GM23338 (cell line): ENCODE data around the gene HDHD3. TPM values are rescaled to one million over a fixed set of nuclear protein-coding genes. Genes with fewer than 3 reads are reported as not detected.

Source experiments
- ATAC-seq: fragments of 200-7000 bp; cut with Tn5 transposase; 3 replicates; pipeline ENCODE4 v1.9.1; 2020
- DNase-seq: peaks from one replicate; pipeline ENCODE4 v3.0.0-alpha.2; 2015; ENCODE audit warnings: low spot score
- H2AFZ ChIP-seq: fragments of 200-600 bp; sonication (generic); 2 replicates; pipeline ENCODE4 v1.8.0; 2016; ENCODE audit warnings: antibody characterized with exemption, mild to moderate bottlenecking, moderate library complexity
- H3F3A ChIP-seq: fragments of 200-600 bp; sonication (generic); replicated peaks from 2 replicates; pipeline ENCODE4 v1.8.0; 2017; ENCODE audit warnings: antibody characterized with exemption, mixed run types, low read depth
- H3K27ac ChIP-seq: fragments of 200-600 bp; sonication (generic); 2 replicates; pipeline ENCODE4 v1.6.1; 2016; ENCODE audit warnings: low read depth
- H3K27me3 ChIP-seq: fragments of 200-600 bp; sonication (generic); 2 replicates; pipeline ENCODE4 v1.8.0; 2016; ENCODE audit warnings: mild to moderate bottlenecking, mixed run types, moderate library complexity; ENCODE audit not compliant: insufficient read depth
- H3K36me3 ChIP-seq: fragments of 200-600 bp; sonication (generic); 2 replicates; pipeline ENCODE4 v1.8.0; 2016; ENCODE audit warnings: mild to moderate bottlenecking; ENCODE audit not compliant: insufficient read depth
- H3K4me1 ChIP-seq: fragments of 200-600 bp; sonication (generic); 2 replicates; pipeline ENCODE4 v1.8.0; 2016; ENCODE audit warnings: mild to moderate bottlenecking, moderate library complexity; ENCODE audit not compliant: insufficient read depth
- H3K4me2 ChIP-seq: fragments of 200-600 bp; sonication (generic); 2 replicates; pipeline ENCODE4 v1.7.1; 2017; ENCODE audit warnings: mixed run types
- H3K4me3 ChIP-seq: fragments of 200-600 bp; sonication (generic); 2 replicates; pipeline ENCODE4 v1.6.1; 2016; ENCODE audit warnings: mixed run types
- H3K79me2 ChIP-seq: fragments of 200-600 bp; sonication (generic); replicated peaks from 2 replicates; pipeline ENCODE4 v1.8.0; 2017; ENCODE audit warnings: mild to moderate bottlenecking; ENCODE audit not compliant: insufficient read depth
- H3K9me2 ChIP-seq: fragments of 200-600 bp; sonication (generic); 2 replicates; pipeline ENCODE4 v1.8.0; 2017; ENCODE audit not compliant: insufficient read depth
- H4K20me1 ChIP-seq: fragments of 200-600 bp; sonication (generic); replicated peaks from 2 replicates; pipeline ENCODE4 v1.8.0; 2017; ENCODE audit warnings: mild to moderate bottlenecking; ENCODE audit not compliant: insufficient read depth
- H3K27ac Mint-ChIP-seq: 2 replicates; pipeline ENCODE4 v1.8.0; 2020; ENCODE audit warnings: inconsistent platforms, mild to moderate bottlenecking, moderate library complexity, mixed read lengths
- H3K27me3 Mint-ChIP-seq: 3 replicates; pipeline ENCODE4 v1.8.0; 2022; ENCODE audit warnings: low read depth, mild to moderate bottlenecking, moderate library complexity, mixed read lengths, inconsistent platforms; ENCODE audit not compliant: insufficient read depth, poor library complexity
- H3K36me3 Mint-ChIP-seq: 3 replicates; pipeline ENCODE4 v1.8.0; 2021; ENCODE audit warnings: low read depth, mild to moderate bottlenecking, inconsistent platforms, moderate library complexity, mixed read lengths
- H3K4me1 Mint-ChIP-seq: 3 replicates; pipeline ENCODE4 v1.8.0; 2020; ENCODE audit warnings: mild to moderate bottlenecking, inconsistent platforms, mixed read lengths
- H3K4me3 Mint-ChIP-seq: 3 replicates; pipeline ENCODE4 v1.8.0; 2021; ENCODE audit warnings: moderate library complexity, mild to moderate bottlenecking, inconsistent platforms, mixed read lengths
- H3K9me3 Mint-ChIP-seq: 3 replicates; pipeline ENCODE4 v1.8.0; 2020; ENCODE audit warnings: moderate library complexity, mild to moderate bottlenecking, inconsistent platforms, mixed read lengths
- CTCF ChIP-seq, 2 experiments: fragments of 200-600 bp in 1 of 2; sonication (generic) in 1 of 2; conservative IDR thresholded peaks; 2 replicates each; pipeline versions ENCODE4 v1.5.1 to v1.6.1; 2016 to 2017; ENCODE audit warnings: antibody characterized with exemption in 2 of 2, low read depth in 2 of 2, mild to moderate bottlenecking in 2 of 2, moderate library complexity in 1 of 2
- ETS1 ChIP-seq: IDR thresholded peaks from 2 replicates; pipeline ENCODE4 v1.6.1; 2016; ENCODE audit warnings: antibody characterized with exemption
- EZH2 ChIP-seq: fragments of 200-600 bp; sonication (generic); IDR thresholded peaks from one replicate; pipeline ENCODE4 v1.8.0; 2017; ENCODE audit warnings: antibody characterized with exemption, mild to moderate bottlenecking, low read depth; ENCODE audit not compliant: unreplicated experiment
- EZH2phosphoT487 ChIP-seq: fragments of 200-600 bp; sonication (generic); IDR thresholded peaks from one replicate; pipeline ENCODE4 v1.8.1; 2018; ENCODE audit warnings: antibody characterized with exemption; ENCODE audit not compliant: unreplicated experiment
- JUNB ChIP-seq: IDR thresholded peaks from one replicate; pipeline ENCODE4 v1.6.1; 2016; ENCODE audit warnings: antibody characterized with exemption; ENCODE audit not compliant: unreplicated experiment
- NANOG ChIP-seq: IDR thresholded peaks from 2 replicates; pipeline ENCODE4 v1.6.1; 2016; ENCODE audit warnings: antibody characterized with exemption, borderline replicate concordance
- POLR2AphosphoS5 ChIP-seq: IDR thresholded peaks from 2 replicates; pipeline ENCODE4 v1.6.1; 2016; ENCODE audit warnings: antibody characterized with exemption, low read depth
- STAT1 ChIP-seq: IDR thresholded peaks from one replicate; pipeline ENCODE4 v1.6.1; 2016; ENCODE audit warnings: antibody characterized with exemption; ENCODE audit not compliant: unreplicated experiment
- ZNF114 ChIP-seq: fragments of 250-450 bp; sonication (Bioruptor Pico); IDR thresholded peaks from 2 replicates; pipeline ENCODE4 v1.5.0; 2020; ENCODE audit warnings: mild to moderate bottlenecking, moderate library complexity
- ZNF331 ChIP-seq: fragments of 250-450 bp; sonication (Bioruptor Pico); IDR thresholded peaks from 2 replicates; pipeline ENCODE4 v1.5.0; 2020; ENCODE audit warnings: low read depth, mild to moderate bottlenecking, moderate library complexity
- ZNF462 ChIP-seq: fragments of 250-450 bp; sonication (Bioruptor Pico); IDR thresholded peaks from 2 replicates; pipeline ENCODE4 v1.5.0; 2020; ENCODE audit warnings: mild to moderate bottlenecking, moderate library complexity
- polyA plus RNA-seq: library from polyadenylated mRNA; unstranded; fragments of >200 nt; fragmentation: Nextera tagmentation; extraction: Ambion mirVana; gene quantifications from 2 replicates; pipeline ENCODE4 v1.2.1, GENCODE V29; 2016
- total RNA-seq: library from RNA; depleted of rRNA; stranded (reverse); fragments of >200 nt; shearing (Covaris generic); gene quantifications from 2 replicates; pipeline ENCODE4 v1.2.3, GENCODE V29; 2014

Gene HDHD3
- total and polyA plus RNA-seq, 2 experiments from 2014 or later, result 9.5 to 17.7 TPM

- peaks cover 9% of the 10 kb centered on the region for H3K4me1 Mint-ChIP-seq
- Histone ChIP-seq H4K20me1 (no peaks in the 10 kb centered on the region), H3K4me1 (peaks cover 7% of the 10 kb centered on the region; the same call in 1 of the 2 replicates), H3K79me2 (no peaks in the 10 kb centered on the region), H3F3A (no peaks in the 10 kb centered on the region), H3K4me2 (no peak overlapping the region), H3K4me3 (no peak overlapping the region), H2AFZ (no peak overlapping the region), H3K27me3 (peaks cover 33% of the 10 kb centered on the region), H3K9me2 (no peaks in the 10 kb centered on the region), H3K27ac (no peak overlapping the region), H3K36me3 (no peaks in the 10 kb centered on the region)
- H3K36me3 Mint-ChIP-seq, result no peaks in the 10 kb centered on the region
- no peak overlapping the region for H3K27ac Mint-ChIP-seq
- ATAC-seq (no peak), DNase-seq (no peak)
- TF ChIP-seq ETS1 (no peak), ZNF462 (CRISPR knock-in tag) (no peak), CTCF (conservative IDR thresholded peaks at IDR 0.05; ENCODE audit: low read depth in 2 of 2) (no peak), POLR2AphosphoS5 (no peak), ZNF331 (CRISPR knock-in tag) (no peak), JUNB (no peak), ZNF114 (CRISPR knock-in tag) (no peak), NANOG (no peak), EZH2 (no peak), EZH2phosphoT487 (no peak), STAT1 (no peak)
- no peaks in the 10 kb centered on the region for H3K9me3 Mint-ChIP-seq
- no peak overlapping the region for H3K4me3 Mint-ChIP-seq
- H3K27me3 Mint-ChIP-seq, result peaks cover 19% of the 10 kb centered on the region
Observed at GRCh38 chr9:113345671-113346070, 31.1 kb downstream of the HDHD3 start.
